ES-I3 (cell line): ENCODE measurements around the gene ATP6V0E1.

Experiments used
- H3K36me3 ChIP-seq: 2 replicates; pipeline ENCODE4 v1.6.1; 2013; ENCODE audit warnings: mild to moderate bottlenecking, low read length, control low read depth, moderate library complexity; ENCODE audit not compliant: insufficient read depth
- H3K4me1 ChIP-seq: 2 replicates; pipeline ENCODE4 v1.6.1; 2013; ENCODE audit warnings: mild to moderate bottlenecking, control low read depth, low read length; ENCODE audit not compliant: insufficient read depth
- H3K9ac ChIP-seq: 2 replicates; pipeline ENCODE4 v1.6.1; 2013; ENCODE audit warnings: low read depth, mild to moderate bottlenecking, low read length, moderate library complexity
- H3K9me3 ChIP-seq: 2 replicates; pipeline ENCODE4 v1.6.1; 2013; ENCODE audit warnings: mild to moderate bottlenecking, low read length, moderate library complexity; ENCODE audit not compliant: control insufficient read depth, insufficient read depth

The ATP6V0E1 gene

DNA sequence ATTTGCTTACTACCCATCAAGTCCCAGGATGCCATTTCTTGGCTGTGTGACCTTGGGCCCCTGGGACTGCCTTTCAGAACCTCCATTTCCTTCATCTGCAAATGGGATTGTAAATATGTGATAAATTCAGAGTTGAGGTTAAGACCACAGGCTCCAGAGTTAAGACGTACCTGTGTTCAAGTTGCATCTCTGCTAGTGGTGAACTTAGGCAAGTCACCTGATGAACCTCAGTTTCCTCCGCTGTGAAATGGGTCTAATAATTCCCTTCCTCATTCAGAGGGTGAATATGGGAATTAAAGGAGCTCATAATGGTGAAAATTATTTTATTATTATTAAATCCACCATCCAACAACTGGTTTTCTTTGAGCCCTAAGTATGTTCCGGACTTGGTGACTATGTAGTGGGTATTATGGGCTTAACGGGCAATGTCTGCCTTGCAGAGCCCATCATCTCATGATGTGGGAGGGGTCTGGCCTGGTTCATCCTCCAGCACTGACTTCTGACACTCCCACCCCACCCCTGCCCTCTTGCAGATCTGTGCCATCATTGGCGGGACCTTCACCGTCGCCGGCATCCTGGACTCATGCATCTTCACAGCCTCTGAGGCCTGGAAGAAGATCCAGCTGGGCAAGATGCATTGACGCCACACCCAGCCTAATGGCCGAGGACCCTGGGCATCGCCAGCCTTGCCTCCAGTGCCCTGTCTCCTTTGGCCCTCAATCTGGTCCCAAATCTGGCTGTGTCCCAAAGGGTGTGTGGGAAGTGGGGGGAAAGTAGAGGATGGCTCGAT is 33.2 kb upstream of the ATP6V0E1 start:
- Histone ChIP-seq H3K9me3 (no peaks in the 10 kb centered on the region), H3K4me1 (peaks cover 7% of the 10 kb centered on the region), H3K9ac (no peak overlapping the region), H3K36me3 (no peaks in the 10 kb centered on the region)

DNA sequence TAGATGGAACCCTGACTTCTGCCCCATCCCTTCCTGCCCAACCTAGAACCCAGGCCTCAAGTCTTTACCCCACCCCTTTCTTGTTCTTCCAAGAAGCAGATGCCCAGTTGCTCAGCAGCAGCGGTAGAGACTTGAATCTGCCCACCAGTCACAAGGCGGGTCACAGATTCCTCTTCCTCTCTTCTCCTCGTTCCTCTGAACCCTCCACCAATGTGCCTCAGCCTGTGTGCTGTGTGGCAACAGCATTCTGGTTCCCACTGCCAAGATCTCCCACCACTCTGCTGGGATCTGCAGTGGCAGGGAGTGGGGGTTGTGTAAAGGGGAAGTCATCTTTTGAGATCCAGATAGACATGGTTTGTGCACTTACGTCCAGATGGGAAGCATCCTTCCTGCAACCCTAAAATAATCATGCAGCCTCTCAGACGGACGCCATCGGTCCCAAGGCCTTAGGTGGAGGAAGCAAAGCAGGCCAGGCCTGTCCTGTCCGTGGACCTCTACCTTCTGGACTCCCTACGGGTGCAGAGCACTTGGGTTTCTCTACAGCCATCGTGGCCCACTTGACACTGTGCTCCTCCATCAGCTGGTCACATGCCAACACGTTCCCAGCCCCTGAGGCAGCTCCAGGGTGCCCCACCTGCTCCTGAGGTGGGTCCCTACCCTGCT is 32.1 kb upstream of the ATP6V0E1 start:
- H3K9ac ChIP-seq: no peak overlapping the region

DNA sequence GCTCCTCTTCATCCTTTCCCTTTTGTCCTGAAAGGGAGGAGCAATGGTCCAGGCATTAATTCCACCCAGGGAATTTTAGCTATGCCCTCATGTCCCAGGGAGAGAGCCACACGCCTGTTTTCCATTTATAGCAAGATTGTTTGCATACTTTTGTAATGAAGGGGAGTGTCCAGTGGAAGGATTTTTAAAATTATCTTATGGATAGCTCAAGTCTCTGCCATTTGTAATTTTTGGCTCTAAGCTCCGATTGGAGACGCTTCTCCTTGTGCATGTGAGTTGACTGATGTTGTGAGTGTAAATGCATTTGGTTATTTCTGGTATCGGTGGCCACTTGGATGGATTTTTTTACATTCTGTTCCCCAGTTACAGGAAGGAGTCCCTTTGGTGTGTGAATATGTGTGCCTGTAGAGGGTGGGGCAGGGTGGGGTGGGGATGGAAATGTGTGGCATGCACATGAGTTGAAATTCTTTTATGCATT is 31.5 kb upstream of the ATP6V0E1 start:
- Histone ChIP-seq H3K9me3 (no peaks in the 10 kb centered on the region), H3K9ac (no peak overlapping the region), H3K4me1 (peaks cover 7% of the 10 kb centered on the region), H3K36me3 (no peaks in the 10 kb centered on the region)

More for the DNA sequence above, 32.1 kb upstream of the ATP6V0E1 start:
- H3K4me1 ChIP-seq: peaks cover 7% of the 10 kb centered on the region
- H3K9me3 ChIP-seq: no peaks in the 10 kb centered on the region
- H3K36me3 ChIP-seq: no peaks in the 10 kb centered on the region

DNA sequence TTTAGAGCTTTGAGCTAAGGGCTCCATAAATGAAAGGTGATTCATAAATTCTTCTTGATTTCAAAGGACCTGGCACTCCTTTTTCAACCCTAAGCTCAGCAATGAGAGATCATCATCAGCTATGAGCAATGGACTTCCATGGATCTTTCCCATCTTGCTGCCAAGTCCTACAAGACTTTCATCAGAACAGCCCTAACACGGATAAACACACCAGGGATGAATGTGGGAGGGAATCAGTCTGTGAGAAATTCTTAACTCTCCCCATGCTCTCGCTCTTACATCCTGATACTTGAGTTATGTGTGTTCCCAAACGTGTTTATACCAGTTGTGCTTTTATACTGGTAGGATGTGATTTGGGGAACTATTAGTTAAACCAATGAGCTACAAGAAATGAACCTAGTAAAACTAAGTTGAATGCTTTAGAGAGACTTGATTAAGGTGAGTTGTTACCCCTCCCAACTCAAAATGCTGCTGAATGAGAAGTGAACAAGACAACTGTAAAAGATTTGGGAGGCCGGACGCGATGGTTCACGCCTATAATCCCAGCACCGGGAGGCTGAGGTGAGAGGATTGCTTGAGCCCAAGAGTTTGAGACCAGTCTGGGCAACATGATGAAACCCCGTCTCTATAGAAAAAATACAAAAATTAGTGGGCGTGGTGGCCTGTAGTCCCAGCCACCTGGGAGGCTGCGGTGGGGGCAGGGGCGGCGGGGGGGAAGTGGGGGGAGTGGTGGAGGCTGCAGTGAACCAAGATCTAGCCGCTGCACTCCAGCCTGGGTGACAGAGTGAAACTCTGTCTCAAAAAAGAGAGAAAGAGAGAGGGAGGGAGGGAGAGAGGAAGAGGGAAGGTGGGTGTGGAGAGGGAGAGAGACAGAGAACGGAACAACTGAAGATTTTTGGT is 29.5 kb upstream of the ATP6V0E1 start:
- Histone ChIP-seq H3K36me3 (no peaks in the 10 kb centered on the region), H3K9ac (no peak overlapping the region; the same call in 1 of the 2 replicates), H3K9me3 (no peaks in the 10 kb centered on the region), H3K4me1 (peaks cover 7% of the 10 kb centered on the region)

DNA sequence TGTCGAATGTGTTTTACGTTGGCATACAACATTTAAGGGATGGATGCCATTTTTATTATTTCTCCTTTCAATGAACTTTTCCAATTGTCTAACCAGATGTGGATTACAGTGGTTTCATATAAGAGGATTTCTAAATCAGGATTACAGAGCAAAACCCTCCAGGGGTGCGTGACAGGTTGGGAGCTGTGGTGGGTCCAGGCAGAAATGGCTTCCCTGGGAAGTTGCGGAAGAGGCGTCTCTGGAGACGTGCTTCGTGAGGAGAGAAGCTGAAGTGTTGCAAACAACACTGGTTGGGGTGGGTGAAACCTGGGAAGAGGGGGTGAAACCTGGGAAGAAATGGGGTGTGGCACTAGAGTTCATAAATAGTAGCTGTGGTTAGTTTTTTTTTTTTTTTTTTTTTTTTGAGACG is 28.8 kb upstream of the ATP6V0E1 start:
- peaks cover 7% of the 10 kb centered on the region for H3K4me1 ChIP-seq
- H3K9me3 ChIP-seq: no peaks in the 10 kb centered on the region
- no peaks in the 10 kb centered on the region for H3K36me3 ChIP-seq
- H3K9ac ChIP-seq: no peak overlapping the region; the same call in 1 of the 2 replicates

DNA sequence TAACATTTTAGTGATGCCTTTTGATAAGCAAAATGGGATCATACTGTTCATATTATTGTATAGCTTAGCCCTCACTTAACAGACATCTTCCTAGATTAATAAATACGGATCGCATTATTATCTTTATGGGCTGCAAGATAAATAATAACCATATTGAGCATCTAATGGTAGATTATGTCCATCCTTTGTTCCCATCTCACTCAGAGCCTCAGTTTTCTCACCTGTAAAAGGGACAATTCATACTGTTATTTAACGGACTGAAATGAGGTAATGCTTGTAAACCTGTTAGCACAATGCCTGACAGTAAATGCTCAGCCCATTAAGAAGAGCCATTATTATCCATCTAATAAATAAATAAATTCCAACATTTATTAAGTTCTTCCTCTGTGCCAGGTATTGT is 27.3 kb upstream of the ATP6V0E1 start:
- no peak overlapping the region for H3K9ac ChIP-seq
- H3K9me3 ChIP-seq: no peaks in the 10 kb centered on the region
- peaks cover 7% of the 10 kb centered on the region for H3K4me1 ChIP-seq
- no peaks in the 10 kb centered on the region for H3K36me3 ChIP-seq

DNA sequence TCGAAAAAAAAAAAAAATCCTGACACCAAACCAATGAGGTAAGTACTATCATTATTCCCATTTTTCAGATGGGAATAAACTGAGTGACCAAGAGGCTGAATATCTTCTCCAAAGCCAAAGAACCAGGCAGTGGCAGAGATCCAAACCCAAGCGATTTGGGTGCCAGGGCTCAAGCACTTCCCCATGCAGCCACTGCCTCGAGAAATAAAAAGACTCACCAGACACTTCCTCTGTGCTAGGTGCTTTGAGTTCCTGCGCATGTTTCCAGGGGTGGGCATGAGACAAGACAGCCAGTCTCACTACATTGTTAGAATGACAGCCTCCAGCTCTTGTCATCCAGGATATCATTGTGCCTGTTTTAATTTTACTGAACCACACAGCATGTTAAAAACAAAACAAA is 26.6 kb upstream of the ATP6V0E1 start:
- no peak overlapping the region for H3K9ac ChIP-seq
- H3K4me1 ChIP-seq: peaks cover 4% of the 10 kb centered on the region; the same call in 1 of the 2 replicates
- H3K9me3 ChIP-seq: no peaks in the 10 kb centered on the region
- no peaks in the 10 kb centered on the region for H3K36me3 ChIP-seq

DNA sequence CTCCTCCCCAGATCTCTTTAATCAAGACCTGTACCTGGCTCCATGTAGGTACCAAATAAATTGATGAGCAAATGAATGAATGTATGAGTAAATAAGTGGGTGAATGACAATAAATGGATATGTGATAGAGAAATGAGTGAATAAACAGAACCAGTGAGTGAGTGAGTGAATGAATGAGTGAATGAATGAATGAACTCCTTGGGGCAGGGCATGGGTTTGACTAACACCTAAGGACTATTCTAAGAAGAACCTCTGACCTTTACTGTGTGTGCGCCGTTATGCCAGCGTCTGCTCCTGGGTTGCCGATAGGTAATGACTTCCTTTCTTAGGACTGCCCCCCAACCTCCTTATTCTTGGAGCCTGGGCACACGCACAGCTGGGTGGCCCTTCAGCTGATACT is 26.1 kb upstream of the ATP6V0E1 start:
- no peaks in the 10 kb centered on the region for H3K9me3 ChIP-seq
- H3K36me3 ChIP-seq: no peaks in the 10 kb centered on the region
- peaks cover 4% of the 10 kb centered on the region; the same call in 1 of the 2 replicates for H3K4me1 ChIP-seq
- H3K9ac ChIP-seq: no peak overlapping the region

DNA sequence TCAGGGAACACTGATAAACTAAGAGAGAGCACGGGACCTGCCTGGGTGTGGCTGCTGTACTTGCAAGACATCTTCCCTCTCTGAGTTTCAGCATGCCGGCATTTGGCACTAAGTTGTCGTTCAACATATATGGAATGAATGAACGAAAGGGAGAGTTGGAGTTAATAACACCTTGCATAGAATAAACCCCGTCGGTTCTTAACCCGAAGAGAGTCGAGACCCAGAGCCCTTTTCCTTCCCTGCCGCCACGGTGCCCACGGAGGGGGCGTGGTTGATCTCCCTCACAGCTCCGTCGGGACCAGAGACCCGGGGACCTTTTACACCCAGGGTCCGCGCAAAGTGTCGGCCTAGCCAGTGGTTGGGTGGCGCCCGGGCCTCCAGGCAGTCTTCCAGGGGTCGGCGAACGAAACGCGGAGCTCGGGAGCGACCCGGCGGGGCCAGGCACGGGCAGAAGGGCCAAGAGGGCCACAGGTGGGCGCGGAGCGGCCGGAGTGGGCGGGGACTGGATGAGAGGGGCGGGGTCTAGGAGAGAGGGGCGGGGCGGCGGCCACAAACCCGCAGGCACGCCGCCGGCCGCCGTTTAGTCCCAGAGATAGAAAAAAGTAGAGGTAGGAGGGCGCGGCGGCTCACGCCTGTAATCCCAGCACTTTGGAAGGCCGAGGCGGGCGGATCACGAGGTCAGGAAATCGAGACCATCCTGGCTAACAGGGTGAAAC is 25.1 kb upstream of the ATP6V0E1 start:
- no peaks in the 10 kb centered on the region for H3K36me3 ChIP-seq
- no peaks in the 10 kb centered on the region for H3K9me3 ChIP-seq
- H3K4me1 ChIP-seq: peaks cover 4% of the 10 kb centered on the region; the same call in 1 of the 2 replicates
- H3K9ac ChIP-seq: peak overlapping the region; percentile 91

DNA sequence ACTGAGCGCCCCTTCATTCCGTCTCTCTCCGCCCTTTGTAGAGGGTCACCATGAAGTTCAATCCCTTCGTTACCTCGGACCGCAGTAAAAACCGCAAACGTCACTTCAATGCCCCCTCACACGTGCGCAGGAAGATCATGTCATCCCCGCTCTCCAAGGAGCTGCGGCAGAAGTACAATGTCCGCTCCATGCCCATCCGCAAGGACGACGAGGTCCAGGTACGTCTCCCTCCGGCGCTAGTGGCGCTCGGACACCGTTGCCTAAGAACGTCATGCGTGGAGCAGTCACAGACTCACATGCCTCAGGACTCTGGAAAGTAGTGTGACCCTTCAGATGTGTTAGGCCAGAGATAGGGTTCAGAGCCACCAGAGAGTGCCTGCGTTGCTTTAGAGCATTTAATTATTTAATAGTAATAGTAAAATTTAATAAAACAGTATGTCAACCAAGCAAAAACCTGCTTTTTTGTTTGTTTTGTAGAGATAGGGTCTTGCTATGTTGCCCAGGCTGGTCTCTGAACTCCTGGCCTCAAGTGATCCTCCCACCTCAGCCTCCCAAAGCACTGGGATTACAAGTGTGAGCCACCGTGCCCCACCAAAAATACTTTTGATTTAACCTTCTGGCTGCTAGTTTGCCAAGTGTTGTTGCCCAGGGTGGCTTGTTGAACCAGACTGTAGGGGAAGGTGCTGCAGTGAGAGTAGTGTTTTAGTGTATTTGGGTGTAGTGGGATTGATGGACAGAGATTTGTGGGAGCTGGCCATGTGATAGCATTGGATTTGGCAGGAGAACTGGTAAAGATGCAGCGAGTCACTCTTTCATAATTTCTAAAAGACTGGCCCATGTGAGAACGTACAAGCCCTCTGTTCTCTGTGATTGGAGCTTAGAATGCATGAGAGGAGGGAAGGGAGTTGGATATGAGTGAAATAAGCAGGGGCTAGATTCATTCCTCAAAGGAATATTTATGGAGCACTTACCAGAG is 23.5 kb upstream of the ATP6V0E1 start:
- Histone ChIP-seq H3K9me3 (no peaks in the 10 kb centered on the region), H3K36me3 (no peaks in the 10 kb centered on the region; the same call in 1 of the 2 replicates), H3K9ac (peak overlapping the region; percentile 91), H3K4me1 (no peaks in the 10 kb centered on the region; the same call in 1 of the 2 replicates)

DNA sequence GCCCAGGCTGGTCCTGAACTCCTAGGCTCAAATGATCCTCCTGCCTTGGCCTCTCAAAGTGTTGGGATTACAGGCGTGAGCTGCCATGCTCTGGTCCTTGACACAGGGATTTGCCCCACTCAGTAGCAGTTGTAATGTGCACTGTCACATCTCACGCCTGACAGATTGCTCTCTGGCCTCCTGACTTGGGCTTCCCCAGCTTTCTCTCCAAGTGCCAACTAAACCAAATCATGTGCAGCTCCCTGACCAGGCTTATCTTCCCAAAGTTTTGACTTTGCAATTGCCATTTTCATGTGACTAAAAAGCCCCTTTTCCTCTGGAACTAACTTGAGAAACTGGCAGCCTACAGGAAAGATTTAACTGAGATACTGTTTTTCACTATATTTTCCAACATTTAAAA is 13.7 kb upstream of the ATP6V0E1 start:
- Histone ChIP-seq H3K9me3 (no peaks in the 10 kb centered on the region), H3K4me1 (no peaks in the 10 kb centered on the region), H3K36me3 (peaks cover 6% of the 10 kb centered on the region), H3K9ac (no peak overlapping the region)

DNA sequence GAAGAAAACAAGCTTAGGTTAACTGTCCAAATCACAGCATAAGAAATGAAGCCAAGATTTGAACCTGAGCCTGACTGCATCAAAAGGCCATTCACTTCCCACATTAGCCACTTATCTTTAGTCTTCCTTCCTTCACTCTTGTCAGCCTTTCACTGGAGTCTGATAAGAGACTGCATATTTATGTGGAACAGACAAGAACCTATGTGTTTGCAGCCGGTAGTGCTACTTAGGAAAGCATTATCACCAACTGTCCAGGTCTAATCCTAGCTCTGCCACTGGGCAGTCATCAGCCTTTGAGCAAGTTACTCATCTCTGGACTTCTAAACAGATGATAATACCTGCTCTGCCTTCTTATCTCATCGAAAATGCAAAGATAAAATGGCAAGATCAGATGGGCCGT is 12.1 kb upstream of the ATP6V0E1 start:
- Histone ChIP-seq H3K9me3 (no peaks in the 10 kb centered on the region), H3K36me3 (peaks cover 3% of the 10 kb centered on the region; the same call in 1 of the 2 replicates), H3K9ac (no peak overlapping the region), H3K4me1 (no peaks in the 10 kb centered on the region)

DNA sequence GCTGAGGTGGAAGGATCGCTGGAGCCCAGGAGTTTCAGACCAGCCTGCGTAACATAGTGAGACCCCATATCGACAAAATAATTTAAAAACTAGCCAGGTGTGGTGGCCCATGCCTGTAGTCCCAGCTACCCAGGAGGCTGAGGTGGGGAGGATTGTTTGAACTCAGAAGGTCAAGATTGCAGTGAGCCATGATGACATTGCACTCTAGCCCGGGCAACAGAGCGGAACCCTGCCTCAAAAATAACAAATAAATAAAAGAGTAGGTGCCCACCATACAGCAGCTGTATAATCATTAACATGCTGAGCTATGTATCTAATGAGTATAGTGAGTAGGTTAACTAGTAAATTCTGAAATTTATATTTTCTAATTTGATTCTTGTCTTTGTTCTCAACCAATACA is 11.0 kb upstream of the ATP6V0E1 start:
- Histone ChIP-seq H3K4me1 (no peaks in the 10 kb centered on the region), H3K9me3 (no peaks in the 10 kb centered on the region), H3K9ac (no peak overlapping the region), H3K36me3 (peaks cover 3% of the 10 kb centered on the region; the same call in 1 of the 2 replicates)
